Liver (tissue), 3 donors: ENCODE data around the gene HOXA5.

Source experiments
- GABPA ChIP-seq, 2 donors: IDR thresholded peaks in 1 of 2; conservative IDR thresholded peaks in 1 of 2; 2 replicates each; pipeline ENCODE4 v1.6.1; 2016; ENCODE audit warnings: antibody characterized with exemption in 2 of 2, mild to moderate bottlenecking in 1 of 2, moderate library complexity in 1 of 2
- JUND ChIP-seq, 2 donors: IDR thresholded peaks; 2 replicates each; pipeline ENCODE4 v1.6.1; 2016; ENCODE audit warnings: antibody characterized with exemption in 2 of 2
- TF ChIP-seq, protein P1 (sequence below): fragments of 150-350 bp; IDR thresholded peaks from 2 replicates; pipeline ENCODE4 v1.5.1; 2017; ENCODE audit warnings: improper control_type of control experiment, low read depth, low read length; ENCODE audit not compliant: missing input control
- donor health status: healthy.
- donor health status: healthy.

DNA sequence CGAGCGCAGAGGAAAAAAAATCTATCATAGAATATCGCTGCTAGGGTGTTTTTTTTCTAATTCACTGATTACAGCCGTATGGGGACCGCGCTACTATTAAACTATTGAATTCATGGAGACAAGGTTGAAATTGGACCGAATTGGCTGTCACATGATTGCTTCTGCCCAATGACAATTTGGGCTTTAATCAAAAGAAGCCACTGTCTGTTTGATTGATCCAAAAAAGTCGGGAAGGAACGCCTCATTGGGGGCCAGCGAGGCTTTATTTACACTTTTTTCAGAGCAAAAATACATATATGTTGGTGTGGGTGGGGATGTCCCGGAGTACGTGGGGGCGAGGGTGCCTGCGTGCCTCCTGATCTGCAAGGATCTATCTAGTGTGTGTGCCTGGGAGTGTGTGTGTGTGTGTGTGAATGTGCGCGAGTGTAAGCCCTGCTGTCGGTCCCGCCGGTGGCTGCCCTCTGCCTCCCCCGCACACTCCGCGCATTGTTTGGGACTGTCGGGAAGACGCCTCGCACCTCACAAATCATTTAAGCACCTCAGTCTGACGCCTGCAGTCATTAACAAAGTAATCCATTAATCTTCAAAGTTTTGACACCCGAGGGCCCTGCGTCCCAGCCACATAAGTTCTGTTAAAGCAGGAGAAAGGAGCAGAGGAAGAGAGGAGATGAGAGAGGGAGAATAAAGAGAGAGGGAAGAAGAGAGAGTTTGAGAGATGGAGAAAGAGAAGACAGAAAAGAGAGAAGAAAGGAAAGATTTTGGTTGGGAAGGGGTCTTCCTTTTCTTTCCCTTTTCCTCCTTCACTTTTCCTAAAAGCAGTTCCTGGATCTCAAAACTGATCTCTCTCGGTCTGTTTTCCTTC, 40.7 kb downstream of the HOXA5 start, which contains the start of gene HOXA2:
- TF ChIP-seq JUND (IDR thresholded peaks at IDR 0.05) (no peak), GABPA (IDR thresholded peaks at IDR 0.05 in 1 of 2, conservative IDR thresholded peaks at IDR 0.05 in 1 of 2) (no peak)
- TF ChIP-seq, protein P1, sequence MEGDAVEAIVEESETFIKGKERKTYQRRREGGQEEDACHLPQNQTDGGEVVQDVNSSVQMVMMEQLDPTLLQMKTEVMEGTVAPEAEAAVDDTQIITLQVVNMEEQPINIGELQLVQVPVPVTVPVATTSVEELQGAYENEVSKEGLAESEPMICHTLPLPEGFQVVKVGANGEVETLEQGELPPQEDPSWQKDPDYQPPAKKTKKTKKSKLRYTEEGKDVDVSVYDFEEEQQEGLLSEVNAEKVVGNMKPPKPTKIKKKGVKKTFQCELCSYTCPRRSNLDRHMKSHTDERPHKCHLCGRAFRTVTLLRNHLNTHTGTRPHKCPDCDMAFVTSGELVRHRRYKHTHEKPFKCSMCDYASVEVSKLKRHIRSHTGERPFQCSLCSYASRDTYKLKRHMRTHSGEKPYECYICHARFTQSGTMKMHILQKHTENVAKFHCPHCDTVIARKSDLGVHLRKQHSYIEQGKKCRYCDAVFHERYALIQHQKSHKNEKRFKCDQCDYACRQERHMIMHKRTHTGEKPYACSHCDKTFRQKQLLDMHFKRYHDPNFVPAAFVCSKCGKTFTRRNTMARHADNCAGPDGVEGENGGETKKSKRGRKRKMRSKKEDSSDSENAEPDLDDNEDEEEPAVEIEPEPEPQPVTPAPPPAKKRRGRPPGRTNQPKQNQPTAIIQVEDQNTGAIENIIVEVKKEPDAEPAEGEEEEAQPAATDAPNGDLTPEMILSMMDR: no peak
